ENCODE results near the gene ARL15. TPM values are rescaled to one million over a fixed set of nuclear protein-coding genes. Genes with fewer than 3 reads are reported as not detected.

The ARL15 gene
- total and polyA plus RNA-seq, 7 donors, result 11.7 to 30.7 (median 16.6) TPM

DNA sequence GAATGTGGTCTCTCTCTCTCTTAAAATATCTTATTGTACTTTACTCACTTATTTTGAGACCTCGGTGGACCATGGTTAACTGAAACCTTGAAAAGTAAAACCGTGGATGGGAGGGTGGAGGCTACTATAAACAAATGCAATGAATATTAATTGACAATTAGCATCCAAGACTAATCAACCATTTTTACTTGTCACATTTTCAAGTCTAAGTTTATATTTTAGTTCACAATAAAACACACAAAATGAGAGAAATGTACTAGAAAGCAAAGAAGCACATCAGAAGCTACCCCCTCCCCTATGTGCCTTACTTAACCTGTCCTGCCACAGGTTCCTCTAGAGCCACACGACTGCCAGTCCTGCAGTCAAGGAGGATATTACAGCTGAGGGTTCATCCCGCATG lies 4.6 kb downstream of the ARL15 start:
- intact Hi-C loops (cut with DNase I), result loop anchor here (5.0 to 10.0 kb wide), 2 partner anchors 73 to 559 kb away; no protein-coding TSS in a partner anchor
- WGBS, 2 donors, result 87 to 90% methylated on average over 4 of the region's 4 CpGs

GRCh38 chr5:54304040-54304439 lies 6.3 kb downstream of the ARL15 start:
- no peaks in the 10 kb centered on the region for H3K27me3 ChIP-seq
- intact Hi-C loops (cut with DNase I), result loop anchor here (10.0 kb wide), 1 partner anchor 561 kb away; no protein-coding TSS in a partner anchor
- no peaks in the 10 kb centered on the region for H3K9me3 ChIP-seq
- WGBS, 2 donors, result 77 to 86% methylated on average over 2 of the region's 2 CpGs
- H3K36me3 ChIP-seq, result no peaks in the 10 kb centered on the region
- TF ChIP-seq EP300 (IDR thresholded peaks at IDR 0.05), result no peak
- no peak for TF ChIP-seq POLR2AphosphoS5 (IDR thresholded peaks at IDR 0.05)
- no peak for TF ChIP-seq POLR2A (IDR thresholded peaks at IDR 0.05)
- TF ChIP-seq, protein P1, sequence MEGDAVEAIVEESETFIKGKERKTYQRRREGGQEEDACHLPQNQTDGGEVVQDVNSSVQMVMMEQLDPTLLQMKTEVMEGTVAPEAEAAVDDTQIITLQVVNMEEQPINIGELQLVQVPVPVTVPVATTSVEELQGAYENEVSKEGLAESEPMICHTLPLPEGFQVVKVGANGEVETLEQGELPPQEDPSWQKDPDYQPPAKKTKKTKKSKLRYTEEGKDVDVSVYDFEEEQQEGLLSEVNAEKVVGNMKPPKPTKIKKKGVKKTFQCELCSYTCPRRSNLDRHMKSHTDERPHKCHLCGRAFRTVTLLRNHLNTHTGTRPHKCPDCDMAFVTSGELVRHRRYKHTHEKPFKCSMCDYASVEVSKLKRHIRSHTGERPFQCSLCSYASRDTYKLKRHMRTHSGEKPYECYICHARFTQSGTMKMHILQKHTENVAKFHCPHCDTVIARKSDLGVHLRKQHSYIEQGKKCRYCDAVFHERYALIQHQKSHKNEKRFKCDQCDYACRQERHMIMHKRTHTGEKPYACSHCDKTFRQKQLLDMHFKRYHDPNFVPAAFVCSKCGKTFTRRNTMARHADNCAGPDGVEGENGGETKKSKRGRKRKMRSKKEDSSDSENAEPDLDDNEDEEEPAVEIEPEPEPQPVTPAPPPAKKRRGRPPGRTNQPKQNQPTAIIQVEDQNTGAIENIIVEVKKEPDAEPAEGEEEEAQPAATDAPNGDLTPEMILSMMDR (IDR thresholded peaks at IDR 0.05), result no peak
- H3K4me3 ChIP-seq, result no peak overlapping the region
- peaks cover 0 to 8% (median 3%) of the 10 kb centered on the region in 4 donors for H3K4me1 ChIP-seq
- no peak for DNase-seq
- no peak overlapping the region for H3K27ac ChIP-seq

More for the DNA sequence above, 4.6 kb downstream of the ARL15 start:
- Histone ChIP-seq H3K4me3 (no peak overlapping the region), H3K36me3 (no peaks in the 10 kb centered on the region), H3K27ac (no peak overlapping the region), H3K4me1 (peaks cover 0 to 14% (median 5%) of the 10 kb centered on the region in 4 donors), H3K27me3 (no peaks in the 10 kb centered on the region), H3K9me3 (no peaks in the 10 kb centered on the region)
- no peak for DNase-seq
- TF ChIP-seq POLR2A (IDR thresholded peaks at IDR 0.05) (no peak), POLR2AphosphoS5 (IDR thresholded peaks at IDR 0.05) (no peak), EP300 (IDR thresholded peaks at IDR 0.05) (no peak)
- TF ChIP-seq, protein P1 (IDR thresholded peaks at IDR 0.05), result no peak

DNA sequence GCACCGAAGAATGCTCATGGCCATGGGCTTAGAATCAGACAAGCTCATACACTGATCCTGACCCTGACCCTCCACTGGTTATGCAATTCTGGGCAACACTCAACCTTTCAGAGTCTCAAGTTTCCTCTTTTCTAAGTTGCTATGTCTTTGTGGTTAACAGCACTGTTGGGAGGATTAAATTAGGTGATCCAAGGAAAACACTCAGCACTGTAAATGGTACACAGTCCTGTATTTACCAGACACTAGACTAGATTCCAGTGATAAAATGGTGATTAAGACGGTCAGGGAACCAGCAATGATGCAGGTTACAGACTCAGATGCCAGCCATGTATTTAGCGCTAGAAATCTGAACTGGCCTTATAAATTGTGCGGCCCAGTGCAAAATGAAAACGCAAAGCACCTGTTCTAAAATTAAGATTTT lies 8.1 kb downstream of the ARL15 start:
- DNase-seq, result no peak
- WGBS, 2 donors, result 95 to 96% methylated on average over 5 of the region's 5 CpGs
- H3K36me3 ChIP-seq, result no peaks in the 10 kb centered on the region
- TF ChIP-seq, protein P1 (IDR thresholded peaks at IDR 0.05), result no peak
- no peak for TF ChIP-seq POLR2A (IDR thresholded peaks at IDR 0.05)
- TF ChIP-seq EP300 (IDR thresholded peaks at IDR 0.05), result no peak
- TF ChIP-seq POLR2AphosphoS5 (IDR thresholded peaks at IDR 0.05), result no peak
- no peaks in the 10 kb centered on the region for H3K27me3 ChIP-seq
- H3K9me3 ChIP-seq, result no peaks in the 10 kb centered on the region
- intact Hi-C loops (cut with DNase I), result loop anchor here (10.0 kb wide), 1 partner anchor 563 kb away; no protein-coding TSS in a partner anchor
- H3K27ac ChIP-seq, result no peak overlapping the region
- H3K4me1 ChIP-seq, result no peaks in the 10 kb centered on the region
- H3K4me3 ChIP-seq, result no peak overlapping the region

DNA sequence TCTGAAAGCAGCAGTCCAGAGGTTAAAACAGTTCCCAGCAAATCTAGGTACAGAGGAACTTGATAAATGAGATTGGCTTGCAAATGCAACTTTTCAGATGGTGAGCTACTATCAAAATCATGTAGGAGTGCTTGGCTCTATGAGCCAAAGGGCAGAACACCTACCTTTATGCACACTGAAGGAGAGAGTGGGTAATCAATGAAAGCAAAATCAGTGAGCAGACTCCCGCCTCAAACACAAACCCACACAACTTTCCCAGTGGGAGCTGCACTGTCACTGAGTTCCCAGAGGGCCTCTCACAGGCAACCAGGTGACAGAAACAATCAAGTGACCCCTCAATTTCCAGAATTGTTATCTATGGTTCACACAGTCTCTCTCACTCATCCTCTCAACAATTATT lies 8.5 kb downstream of the ARL15 start:
- intact Hi-C loops (cut with DNase I), result loop anchor here (10.0 kb wide), 1 partner anchor 563 kb away; no protein-coding TSS in a partner anchor
- no peak overlapping the region for H3K4me3 ChIP-seq
- H3K27ac ChIP-seq, result no peak overlapping the region
- WGBS, 2 donors, result 87 to 92% methylated on average over 1 of the region's 1 CpG
- no peaks in the 10 kb centered on the region for H3K9me3 ChIP-seq
- no peaks in the 10 kb centered on the region for H3K36me3 ChIP-seq
- TF ChIP-seq, protein P1 (IDR thresholded peaks at IDR 0.05), result no peak
- no peak for TF ChIP-seq POLR2A (IDR thresholded peaks at IDR 0.05)
- TF ChIP-seq POLR2AphosphoS5 (IDR thresholded peaks at IDR 0.05), result no peak
- no peak for TF ChIP-seq EP300 (IDR thresholded peaks at IDR 0.05)
- H3K4me1 ChIP-seq, result peaks cover 0 to under 1% (median 0%) of the 10 kb centered on the region in 4 donors
- no peak for DNase-seq
- H3K27me3 ChIP-seq, result no peaks in the 10 kb centered on the region

DNA sequence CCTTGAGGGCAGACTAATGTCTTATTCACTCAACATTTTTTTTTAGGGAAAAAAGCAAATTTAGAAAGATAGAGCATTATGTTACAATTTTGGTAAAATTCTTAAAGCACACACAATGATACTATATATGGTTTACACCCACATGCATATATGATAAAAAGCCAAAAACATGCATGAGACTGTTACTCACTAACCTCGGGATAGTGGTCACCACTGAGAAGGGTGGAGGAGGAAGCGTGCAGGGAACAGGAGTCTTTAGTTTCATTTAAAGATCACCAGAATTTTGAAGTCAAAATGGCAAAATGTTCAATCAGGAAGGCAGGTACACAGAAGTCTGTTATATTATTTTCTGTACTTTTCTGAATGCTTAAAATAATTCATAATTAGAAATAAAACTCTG lies 9.2 kb downstream of the ARL15 start:
- H3K9me3 ChIP-seq, result no peaks in the 10 kb centered on the region

More for the DNA sequence above, 9.2 kb downstream of the ARL15 start:
- no peak for TF ChIP-seq EP300 (IDR thresholded peaks at IDR 0.05)
- TF ChIP-seq POLR2A (IDR thresholded peaks at IDR 0.05), result no peak
- no peak for TF ChIP-seq POLR2AphosphoS5 (IDR thresholded peaks at IDR 0.05)
- TF ChIP-seq, protein P1 (IDR thresholded peaks at IDR 0.05), result no peak
- H3K4me1 ChIP-seq, result peaks cover 0 to 6% (median 6%) of the 10 kb centered on the region in 4 donors
- intact Hi-C loops (cut with DNase I), result loop anchor here (10.0 kb wide), 1 partner anchor 564 kb away; no protein-coding TSS in a partner anchor
- H3K36me3 ChIP-seq, result no peaks in the 10 kb centered on the region
- no peak overlapping the region for H3K4me3 ChIP-seq
- no peak for DNase-seq
- H3K27me3 ChIP-seq, result no peaks in the 10 kb centered on the region
- WGBS, 2 donors, result 52 to 85% methylated on average over 2 of the region's 2 CpGs
- no peak overlapping the region for H3K27ac ChIP-seq

Measured in sigmoid colon (tissue), 7 donors.